K562 (cell line): Measurements from ENCODE around the gene COL28A1. TPM values are rescaled to one million over a fixed set of nuclear protein-coding genes. Genes with fewer than 3 reads are reported as not detected.

ENCODE experiments used
- NFXL1 ChIP-seq: fragments of 450-650 bp; formaldehyde crosslinking; IDR thresholded peaks from 2 replicates; pipeline ENCODE4 v1.4.0; 2021; ENCODE audit warnings: mild to moderate bottlenecking
- RREB1 ChIP-seq: fragments of 250-450 bp; sonication (Bioruptor Pico); IDR thresholded peaks from 2 replicates; pipeline ENCODE4 v1.4.0; 2020
- STAT5B ChIP-seq: fragments of 250-450 bp; sonication (Bioruptor Pico); IDR thresholded peaks from 2 replicates; pipeline ENCODE4 v1.8.0; 2021; ENCODE audit warnings: mild to moderate bottlenecking, inconsistent platforms
- TCFL5 ChIP-seq: fragments of 250-450 bp; sonication (Bioruptor Pico); conservative IDR thresholded peaks from 2 replicates; pipeline ENCODE4 v1.6.1; 2021; ENCODE audit warnings: mild to moderate bottlenecking, moderate library complexity, matching md5 sums
- ZNF174 ChIP-seq: fragments of 250-450 bp; sonication (Bioruptor Pico); IDR thresholded peaks from 2 replicates; pipeline ENCODE4 v1.4.0; 2020; ENCODE audit warnings: mild to moderate bottlenecking
- ZNF699 ChIP-seq: fragments of 250-450 bp; sonication (Bioruptor Pico); IDR thresholded peaks from 2 replicates; pipeline ENCODE4 v1.8.0; 2021; ENCODE audit warnings: mild to moderate bottlenecking, moderate library complexity; ENCODE audit not compliant: insufficient replicate concordance
- polyA plus RNA-seq, 8 experiments: library from polyadenylated mRNA; depleted of rRNA in 4 of 8; stranded (reverse) in 5 of 8; unstranded in 3 of 8; fragments of >200 nt; fragmentation: Nextera tagmentation in 2 of 8; fragmentation: Illumina TruSeq in 1 of 8; extraction: Ambion mirVana in 2 of 8; extraction: Trizol in 1 of 8; gene quantifications; 2 replicates each; pipeline versions ENCODE4 v1.2.1 to v1.2.3, GENCODE V29; 2011 to 2014; ENCODE audit warnings: inconsistent platforms in 1 of 8, missing spikeins in 1 of 8
- total RNA-seq, 7 experiments: library from RNA; depleted of rRNA in 6 of 7; stranded (reverse); fragments of >200 nt in 6 of 7; fragmentation: Illumina TruSeq in 2 of 7; extraction: Trizol in 2 of 7; gene quantifications; 2 replicates each; pipeline versions ENCODE4 v1.2.1 to v1.2.3, GENCODE V29; 2011 to 2021; ENCODE audit warnings: low replicate concordance in 1 of 7

Gene COL28A1
- total and polyA plus RNA-seq, 9 of the 15 experiments (the other 6 are each of a cell fraction or from before 2014, with no cell fraction given) = 0.03 to 0.13 (median 0.05) TPM; not detected in 3

GRCh38 chr7:7422641-7423040 is 113.0 kb downstream of the COL28A1 start (continued):
- no peak for TF ChIP-seq NFXL1 (CRISPR knock-in tag)
- TF ChIP-seq ZNF699 (CRISPR knock-in tag) = no peak
- TF ChIP-seq RREB1 (CRISPR knock-in tag) = no peak
- TF ChIP-seq TCFL5 (CRISPR knock-in tag) = no peak
- no peak for TF ChIP-seq ZNF174
- no peak for TF ChIP-seq STAT5B (CRISPR knock-in tag)
- TF ChIP-seq, all 486 proteins: peak for 0
